Measurements from ENCODE around the gene WTAP.
A peak's percentile ranks its signal among the peaks of the same experiment; 100 is the strongest.
"Not testable (repeated sequence)": the region's sequence is repeated elsewhere in the genome, so short reads cannot be mapped to it uniquely, and the experiment has no call there.

WTAP gene

GRCh38 chr6:159729598-159730331 lies 2.5 kb downstream of the WTAP start:
- DNase-seq, result no peak

GRCh38 chr6:159730332-159730676 lies 3.0 kb downstream of the WTAP start:
- DNase-seq, result no peak

- not testable (repeated sequence) for DNase-seq
Observed at GRCh38 chr6:159732550-159732949, 5.2 kb downstream of the WTAP start.

GRCh38 chr6:159733395-159733794 lies 6.1 kb downstream of the WTAP start:
- DNase-seq, result not testable (repeated sequence)

- no peak for DNase-seq
Observed at GRCh38 chr6:159736908-159737307, 9.6 kb downstream of the WTAP start.

- DNase-seq, result no peak
Observed at GRCh38 chr6:159739341-159739740, 12.0 kb downstream of the WTAP start.

- DNase-seq, result no peak
Observed at GRCh38 chr6:159742165-159742564, 14.9 kb downstream of the WTAP start.

GRCh38 chr6:159745081-159745480 lies 17.8 kb downstream of the WTAP start:
- no peak for DNase-seq

GRCh38 chr6:159746759-159747158 lies 19.5 kb downstream of the WTAP start:
- no peak for DNase-seq

GRCh38 chr6:159748127-159748526 lies 20.8 kb downstream of the WTAP start:
- not testable (repeated sequence) for DNase-seq

GRCh38 chr6:159751448-159751847 lies 24.1 kb downstream of the WTAP start:
- no peak for DNase-seq

- DNase-seq, result no peak
Observed at GRCh38 chr6:159753081-159753872, 26.0 kb downstream of the WTAP start.

- DNase-seq, result no peak
Observed at GRCh38 chr6:159754401-159754800, 27.1 kb downstream of the WTAP start.

GRCh38 chr6:159754959-159755914 lies 27.9 kb downstream of the WTAP start:
- DNase-seq, result no peak

GRCh38 chr6:159756508-159756907 lies 29.2 kb downstream of the WTAP start:
- DNase-seq, result no peak

- peak; percentile 82 for DNase-seq
Observed at GRCh38 chr6:159758031-159759001, 31.0 kb downstream of the WTAP start.

GRCh38 chr6:159759645-159760044 lies 32.3 kb downstream of the WTAP start:
- DNase-seq, result no peak

- peak; percentile 21 for DNase-seq
Observed at GRCh38 chr6:159760602-159761057, 33.3 kb downstream of the WTAP start.

- peak; percentile 66 for DNase-seq
Observed at GRCh38 chr6:159761129-159761872, 34.0 kb downstream of the WTAP start.

GRCh38 chr6:159761873-159762680 lies 34.8 kb downstream of the WTAP start, which contains the start of gene ACAT2:
Gene ACAT2, plus strand, starts transcription at chr6:159762045. Its CDS starts 43 bp downstream, at chr6:159762088.
- peak; percentile 99 for DNase-seq
